Ovary (tissue), 7 donors: ENCODE measurements around the gene MTCL3.

ENCODE experiments used
- DNase-seq, 5 donors: peaks; one replicate each; pipeline ENCODE4 v3.0.0-alpha.2; 2019 to 2020
- H3K27ac ChIP-seq, 2 donors: fragments of 200-600 bp; one replicate each; pipeline versions ENCODE4 v1.5.1 to v1.8.0; 2019 to 2022
- H3K27me3 ChIP-seq: fragments of 200-600 bp; one replicate; pipeline ENCODE4 v1.8.0; 2022
- H3K36me3 ChIP-seq: fragments of 200-600 bp; sonication (generic); one replicate; pipeline ENCODE4 v1.5.1; 2019
- H3K4me1 ChIP-seq: one replicate; pipeline ENCODE4 v1.8.1; 2013; ENCODE audit warnings: mild to moderate bottlenecking, moderate library complexity; ENCODE audit not compliant: insufficient read depth
- H3K4me3 ChIP-seq: fragments of 200-600 bp; sonication (generic); one replicate; pipeline ENCODE4 v1.5.1; 2017
- H3K9me3 ChIP-seq, 2 donors: fragments of 200-600 bp in 1 of 2; sonication (generic) in 1 of 2; one replicate each; pipeline versions ENCODE4 v1.5.1 to v1.8.1; 2013 to 2019; ENCODE audit warnings: mild to moderate bottlenecking in 1 of 2, moderate library complexity in 1 of 2
- EP300 ChIP-seq: sonication (generic); formaldehyde crosslinking; IDR thresholded peaks from one replicate; pipeline ENCODE4 v1.6.1; 2017; ENCODE audit warnings: antibody characterized with exemption
- POLR2A ChIP-seq: fragments of 450-650 bp; IDR thresholded peaks from one replicate; pipeline ENCODE4 v1.6.1; 2017; ENCODE audit warnings: antibody characterized with exemption, mild to moderate bottlenecking, moderate library complexity
- WGBS, 3 donors: extraction: QIAGEN DNeasy Blood & Tissue Kit in 1 of 3; methylation state at CpG; one replicate each; pipeline versions ENCODE4 v1.1.5 to v1.1.7; 2013 to 2017; 5-methylcytosine and 5-hydroxymethylcytosine counted together
- intact Hi-C, 4 donors: fragments of 100-400 bp; cut with DNase I; formaldehyde crosslinking; loops; one replicate each; pipeline versions ENCODE4 v1.11.0 to v1.15.1; 2022 to 2023
- TF ChIP-seq, protein P1 (sequence below), 3 donors: fragments of 450-650 bp in 2 of 3; fragments of 200-600 bp in 1 of 3; IDR thresholded peaks; one replicate each; pipeline versions ENCODE4 v1.5.1 to v1.8.0; 2016 to 2022; ENCODE audit warnings: antibody characterized with exemption in 3 of 3, mild to moderate bottlenecking in 1 of 3
- donor health status: DM: no; HTN: no; CAD: no; lungs with moderate emphysema.
- donor health status: DM: no; HTN: no; CAD: no.
- donor health status: Bipolar disorder and iron deficiency.
- donor health status: DM: no; HTN: no; CAD: no.
- donor health status: DM: yes; HTN: yes; CAD: no.

MTCL3 gene

GRCh38 chr6:127477658-127478057 is 41.5 kb downstream of the MTCL3 start:
- Histone ChIP-seq H3K9me3 (no peaks in the 10 kb centered on the region), H3K27ac (no peak overlapping the region), H3K27me3 (no peaks in the 10 kb centered on the region), H3K4me3 (no peak overlapping the region), H3K4me1 (no peaks in the 10 kb centered on the region), H3K36me3 (no peaks in the 10 kb centered on the region)
- no peak for DNase-seq
- 92 to 100% (median 92%) methylated on average over 1 of the region's 1 CpG for WGBS, 3 donors
- intact Hi-C loops, result no loop called here
- TF ChIP-seq POLR2A, result no peak
- no peak for TF ChIP-seq EP300
- TF ChIP-seq, protein P1, sequence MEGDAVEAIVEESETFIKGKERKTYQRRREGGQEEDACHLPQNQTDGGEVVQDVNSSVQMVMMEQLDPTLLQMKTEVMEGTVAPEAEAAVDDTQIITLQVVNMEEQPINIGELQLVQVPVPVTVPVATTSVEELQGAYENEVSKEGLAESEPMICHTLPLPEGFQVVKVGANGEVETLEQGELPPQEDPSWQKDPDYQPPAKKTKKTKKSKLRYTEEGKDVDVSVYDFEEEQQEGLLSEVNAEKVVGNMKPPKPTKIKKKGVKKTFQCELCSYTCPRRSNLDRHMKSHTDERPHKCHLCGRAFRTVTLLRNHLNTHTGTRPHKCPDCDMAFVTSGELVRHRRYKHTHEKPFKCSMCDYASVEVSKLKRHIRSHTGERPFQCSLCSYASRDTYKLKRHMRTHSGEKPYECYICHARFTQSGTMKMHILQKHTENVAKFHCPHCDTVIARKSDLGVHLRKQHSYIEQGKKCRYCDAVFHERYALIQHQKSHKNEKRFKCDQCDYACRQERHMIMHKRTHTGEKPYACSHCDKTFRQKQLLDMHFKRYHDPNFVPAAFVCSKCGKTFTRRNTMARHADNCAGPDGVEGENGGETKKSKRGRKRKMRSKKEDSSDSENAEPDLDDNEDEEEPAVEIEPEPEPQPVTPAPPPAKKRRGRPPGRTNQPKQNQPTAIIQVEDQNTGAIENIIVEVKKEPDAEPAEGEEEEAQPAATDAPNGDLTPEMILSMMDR (IDR thresholded peaks at IDR 0.05), result no peak

- H3K9me3 ChIP-seq, result no peaks in the 10 kb centered on the region
- intact Hi-C loops, result no loop called here
- H3K36me3 ChIP-seq, result no peaks in the 10 kb centered on the region
- H3K4me3 ChIP-seq, result no peak overlapping the region
- H3K27ac ChIP-seq, result no peak overlapping the region
- no peaks in the 10 kb centered on the region for H3K4me1 ChIP-seq
- DNase-seq, result no peak
- 85 to 89% (median 88%) methylated on average over 34 of the region's 34 CpGs for WGBS, 3 donors
- TF ChIP-seq, protein P1 (IDR thresholded peaks at IDR 0.05), result no peak
- TF ChIP-seq POLR2A (no peak), EP300 (no peak)
- H3K27me3 ChIP-seq, result no peaks in the 10 kb centered on the region
Measured at GRCh38 chr6:127475823-127476176, 43.3 kb downstream of the MTCL3 start.

DNA sequence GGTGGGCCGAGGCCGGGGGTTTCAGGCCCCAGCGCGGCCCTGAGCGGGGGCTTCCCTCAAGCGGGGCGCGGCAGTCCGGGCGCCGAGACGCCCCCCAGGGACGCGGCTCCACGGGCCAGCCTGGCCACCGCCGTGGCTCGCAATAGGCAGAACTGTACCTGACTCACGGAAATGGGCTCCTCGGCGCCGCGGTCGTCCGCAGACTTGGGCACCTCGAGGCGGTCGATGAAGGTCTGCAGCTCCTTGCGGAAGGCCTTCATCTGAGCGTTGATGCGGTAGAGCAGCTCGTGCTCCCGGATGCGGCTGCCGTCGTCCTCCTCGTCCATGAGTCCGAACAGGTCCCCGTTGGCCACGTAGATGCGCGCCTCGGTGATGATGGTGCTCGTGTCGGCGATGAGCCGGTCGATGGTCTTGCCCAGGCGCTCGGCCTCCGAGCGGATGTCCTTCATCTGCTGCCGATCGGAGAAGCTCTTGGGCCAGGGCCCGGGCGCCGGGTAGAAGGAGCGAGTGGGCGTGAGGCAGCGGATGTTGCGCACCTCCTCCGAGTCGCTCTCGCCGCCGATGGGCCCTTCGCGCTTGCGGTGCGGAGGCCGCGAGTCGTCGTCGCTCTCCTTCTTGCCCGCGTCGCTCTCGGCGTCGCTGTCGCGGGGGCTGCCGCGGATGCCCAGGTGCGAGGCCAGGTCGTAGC is 43.9 kb downstream of the MTCL3 start:
- Histone ChIP-seq H3K4me3 (no peak overlapping the region), H3K36me3 (no peaks in the 10 kb centered on the region), H3K27me3 (no peaks in the 10 kb centered on the region), H3K9me3 (no peaks in the 10 kb centered on the region), H3K27ac (no peak overlapping the region), H3K4me1 (no peaks in the 10 kb centered on the region)
- no peak for TF ChIP-seq POLR2A
- TF ChIP-seq EP300, result no peak
- TF ChIP-seq, protein P1 (IDR thresholded peaks at IDR 0.05), result no peak
- 89 to 91% (median 90%) methylated on average over 86 to 87 of the region's 87 CpGs for WGBS, 3 donors
- intact Hi-C loops, result no loop called here
- peak in 1 of 5 donors; percentile 29 for DNase-seq

DNA sequence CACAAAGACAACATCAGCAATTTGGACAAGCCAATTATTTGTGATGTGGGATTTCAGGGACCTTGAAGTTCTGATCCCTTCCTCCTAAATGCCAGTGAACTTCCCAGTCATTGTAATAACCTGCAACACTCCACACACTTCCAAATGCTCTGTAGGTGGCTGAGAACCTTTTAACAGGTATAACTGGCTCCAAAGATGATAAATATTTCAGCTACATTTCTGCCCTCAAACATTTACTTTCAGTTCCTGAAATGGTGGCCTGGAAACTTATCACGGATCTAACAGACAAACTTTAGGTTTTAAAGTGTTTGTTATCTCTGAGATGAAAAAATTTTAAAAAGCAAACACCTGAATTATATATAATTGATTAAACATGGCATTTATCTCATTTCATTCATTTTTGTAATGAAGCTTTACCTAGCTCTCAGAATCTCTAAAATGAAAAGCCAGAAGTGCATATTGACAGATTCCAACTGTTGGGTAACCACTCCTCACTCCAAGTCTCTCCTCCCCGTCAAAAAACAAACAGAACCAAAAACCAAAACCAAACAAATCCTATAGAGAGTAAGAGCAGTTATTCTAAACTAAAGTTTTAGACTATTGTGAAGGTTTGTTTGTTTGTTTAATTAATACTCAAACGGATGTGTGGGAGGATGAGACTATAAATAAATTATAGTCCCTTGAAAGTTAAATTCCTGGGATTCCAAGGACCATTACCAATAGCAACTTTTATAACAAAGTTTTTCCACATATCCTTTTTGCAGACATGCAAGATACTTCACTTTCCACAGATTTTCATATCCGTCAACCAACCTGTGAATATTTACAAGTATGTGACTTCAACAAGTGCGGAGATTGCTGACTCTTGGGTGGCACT is 47.5 kb downstream of the MTCL3 start:
- H3K4me3 ChIP-seq, result no peak overlapping the region
- TF ChIP-seq EP300 (no peak), POLR2A (no peak)
- TF ChIP-seq, protein P1 (IDR thresholded peaks at IDR 0.05), result no peak
- no peaks in the 10 kb centered on the region for H3K27me3 ChIP-seq
- H3K27ac ChIP-seq, result no peak overlapping the region
- no peak for DNase-seq
- no peaks in the 10 kb centered on the region for H3K4me1 ChIP-seq
- no peaks in the 10 kb centered on the region for H3K36me3 ChIP-seq
- intact Hi-C loops, result no loop called here
- 52 to 61% (median 59%) methylated on average over 5 of the region's 5 CpGs for WGBS, 3 donors
- H3K9me3 ChIP-seq, result no peaks in the 10 kb centered on the region
